ENCODE data around the gene CCDC97. TPM values are rescaled to one million over a fixed set of nuclear protein-coding genes. Genes with fewer than 3 reads are reported as not detected.
A peak's percentile ranks its signal among the peaks of the same experiment; 100 is the strongest.

Gene CCDC97
- polyA plus RNA-seq, 1 of the 3 experiments (the other 2 are of a cell fraction), result 9.6 TPM

DNA sequence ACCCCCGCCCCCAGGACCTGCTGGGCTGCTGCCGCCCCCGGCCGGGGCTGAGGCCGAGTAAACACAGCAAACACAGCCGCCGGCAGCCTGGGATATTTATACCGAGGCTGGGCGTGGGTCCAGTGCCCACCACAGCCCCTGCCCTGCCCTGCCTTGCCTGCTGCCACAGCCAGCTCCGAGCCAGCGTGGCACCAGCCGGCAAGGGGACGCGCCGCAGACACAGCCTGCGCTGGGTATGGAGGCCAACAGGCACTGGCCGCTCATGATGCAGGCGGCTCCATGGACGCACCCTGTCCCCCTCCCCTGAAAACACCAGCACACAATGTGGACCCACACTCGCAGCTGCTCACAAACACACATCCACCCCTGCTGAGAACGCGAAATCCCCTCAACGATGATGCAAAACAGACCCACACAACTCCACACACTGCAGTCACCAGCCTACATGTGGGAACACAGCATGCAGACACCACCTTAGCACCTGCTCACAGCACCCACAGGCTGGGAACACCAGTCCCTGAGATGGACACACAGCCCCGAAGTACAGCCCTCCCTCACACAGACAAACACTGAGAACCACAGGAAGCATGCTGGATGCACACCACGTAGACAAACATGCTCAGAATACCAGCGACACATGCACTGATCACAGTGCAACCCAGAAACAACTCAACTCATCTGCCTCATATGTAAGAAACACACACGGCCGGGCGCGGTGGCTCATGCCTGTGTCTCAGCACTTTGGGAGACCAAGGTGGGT lies 16.2 kb downstream of the CCDC97 start:
- peak overlapping the region; percentile 12 to 21; a peak in 3 of 4 replicates for H3K4me3 ChIP-seq (ENCODE audit: low read depth in 2 of 2, low read length in 1 of 2)
- CTCF ChIA-PET, result interaction anchor here (2.7 to 6.9 kb wide), 2 partner anchors 19 to 27 kb away, joined by 15 to 54 read pairs; partner anchors contain the start of gene TGFB1

More for the DNA sequence above, 16.2 kb downstream of the CCDC97 start:
- no peaks in the 10 kb centered on the region for H3K9me3 ChIP-seq
- H3K9me2 ChIP-seq, result no peaks in the 10 kb centered on the region
- H3K4me1 ChIP-seq (ENCODE audit: control insufficient read depth in 1 of 2, insufficient read depth in 2 of 2, low read depth in 1 of 2, low read length in 1 of 2), result peaks cover 52 to 59% of the 10 kb centered on the region in 2 experiments
- peaks cover 1 to 28% of the 10 kb centered on the region in 2 experiments for H3K36me3 ChIP-seq (replicated peaks in 1 of 2; ENCODE audit: control insufficient read depth in 1 of 2, insufficient read depth in 2 of 2, low read length in 1 of 2)
- no peak overlapping the region for H2AFZ ChIP-seq (ENCODE audit: low read depth)
- peak overlapping the region; percentile 82 for H3K4me2 ChIP-seq
- peak overlapping the region; percentile 78; the same call in 1 of the 2 replicates for H3K9ac ChIP-seq
- DNase-seq, result peak; percentile 81
- no peaks in the 10 kb centered on the region for H3K27me3 ChIP-seq (ENCODE audit: insufficient read depth)
- WGBS (ENCODE audit: low lambda C conversion rate), result 32% methylated on average over 20 of the region's 30 CpGs
- H3K79me2 ChIP-seq (ENCODE audit: insufficient read depth), result peaks cover 51% of the 10 kb centered on the region
- TF ChIP-seq YY1 (IDR thresholded peaks at IDR 0.05; ENCODE audit: low read depth) (no peak), SMC3 (IDR thresholded peaks at IDR 0.05; ENCODE audit: low read depth, low read length) (no peak), POLR2AphosphoS5 (IDR thresholded peaks at IDR 0.05; ENCODE audit: low read depth, low read length) (no peak), FOXM1 (IDR thresholded peaks at IDR 0.05; ENCODE audit: low read depth) (no peak), TAF1 (IDR thresholded peaks at IDR 0.05; ENCODE audit: borderline replicate concordance, low read depth, low read length) (no peak), RAD21 (IDR thresholded peaks at IDR 0.05; ENCODE audit: low read length) (no peak), TEAD4 (IDR thresholded peaks at IDR 0.05; ENCODE audit: borderline replicate concordance, insufficient read depth) (no peak), SIN3A (IDR thresholded peaks at IDR 0.05; ENCODE audit: borderline replicate concordance, low read depth, low read length) (no peak), EP300 (IDR thresholded peaks at IDR 0.05; ENCODE audit: borderline replicate concordance in 1 of 2, low read depth in 1 of 2, low read length in 1 of 2) (0 out of 4 replicates have a peak, but pooled peaks of 1 of the 2 experiments have one; percentile 5), FOXJ3 (CRISPR knock-in tag; IDR thresholded peaks at IDR 0.05) (peak; percentile 53; the same call in 1 of the 2 replicates), EZH2phosphoT487 (IDR thresholded peaks at IDR 0.05; ENCODE audit: borderline replicate concordance, low read depth) (no peak), RCOR1 (IDR thresholded peaks at IDR 0.05; ENCODE audit: low read length) (no peak), MXI1 (IDR thresholded peaks at IDR 0.05; ENCODE audit: low read depth, low read length) (peak; percentile 8; the same call in 1 of the 2 replicates), FOSL2 (IDR thresholded peaks at IDR 0.05; ENCODE audit: borderline replicate concordance, low read depth) (no peak)
- TF ChIP-seq, protein P1, sequence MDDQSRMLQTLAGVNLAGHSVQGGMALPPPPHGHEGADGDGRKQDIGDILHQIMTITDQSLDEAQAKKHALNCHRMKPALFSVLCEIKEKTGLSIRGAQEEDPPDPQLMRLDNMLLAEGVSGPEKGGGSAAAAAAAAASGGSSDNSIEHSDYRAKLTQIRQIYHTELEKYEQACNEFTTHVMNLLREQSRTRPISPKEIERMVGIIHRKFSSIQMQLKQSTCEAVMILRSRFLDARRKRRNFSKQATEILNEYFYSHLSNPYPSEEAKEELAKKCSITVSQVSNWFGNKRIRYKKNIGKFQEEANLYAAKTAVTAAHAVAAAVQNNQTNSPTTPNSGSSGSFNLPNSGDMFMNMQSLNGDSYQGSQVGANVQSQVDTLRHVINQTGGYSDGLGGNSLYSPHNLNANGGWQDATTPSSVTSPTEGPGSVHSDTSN (IDR thresholded peaks at IDR 0.05), result no peak
- TF ChIP-seq, protein P2, sequence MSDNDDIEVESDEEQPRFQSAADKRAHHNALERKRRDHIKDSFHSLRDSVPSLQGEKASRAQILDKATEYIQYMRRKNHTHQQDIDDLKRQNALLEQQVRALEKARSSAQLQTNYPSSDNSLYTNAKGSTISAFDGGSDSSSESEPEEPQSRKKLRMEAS (IDR thresholded peaks at IDR 0.05; ENCODE audit: low read depth), result peak; percentile 15; the same call in 1 of the 2 replicates
- TF ChIP-seq, protein P3, sequence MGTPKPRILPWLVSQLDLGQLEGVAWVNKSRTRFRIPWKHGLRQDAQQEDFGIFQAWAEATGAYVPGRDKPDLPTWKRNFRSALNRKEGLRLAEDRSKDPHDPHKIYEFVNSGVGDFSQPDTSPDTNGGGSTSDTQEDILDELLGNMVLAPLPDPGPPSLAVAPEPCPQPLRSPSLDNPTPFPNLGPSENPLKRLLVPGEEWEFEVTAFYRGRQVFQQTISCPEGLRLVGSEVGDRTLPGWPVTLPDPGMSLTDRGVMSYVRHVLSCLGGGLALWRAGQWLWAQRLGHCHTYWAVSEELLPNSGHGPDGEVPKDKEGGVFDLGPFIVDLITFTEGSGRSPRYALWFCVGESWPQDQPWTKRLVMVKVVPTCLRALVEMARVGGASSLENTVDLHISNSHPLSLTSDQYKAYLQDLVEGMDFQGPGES (IDR thresholded peaks at IDR 0.05; ENCODE audit: low read depth, low read length), result no peak
- TF ChIP-seq, protein P4, sequence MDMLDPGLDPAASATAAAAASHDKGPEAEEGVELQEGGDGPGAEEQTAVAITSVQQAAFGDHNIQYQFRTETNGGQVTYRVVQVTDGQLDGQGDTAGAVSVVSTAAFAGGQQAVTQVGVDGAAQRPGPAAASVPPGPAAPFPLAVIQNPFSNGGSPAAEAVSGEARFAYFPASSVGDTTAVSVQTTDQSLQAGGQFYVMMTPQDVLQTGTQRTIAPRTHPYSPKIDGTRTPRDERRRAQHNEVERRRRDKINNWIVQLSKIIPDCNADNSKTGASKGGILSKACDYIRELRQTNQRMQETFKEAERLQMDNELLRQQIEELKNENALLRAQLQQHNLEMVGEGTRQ (IDR thresholded peaks at IDR 0.05; ENCODE audit: borderline replicate concordance, low read depth, low read length), result no peak
- H3F3A ChIP-seq (replicated peaks; ENCODE audit: insufficient read depth), result peaks cover 75% of the 10 kb centered on the region
- POLR2A ChIA-PET, result interaction anchor here (1.3 kb wide), 1 partner anchor 25 kb away, joined by 3 read pairs; no protein-coding TSS in a partner anchor
- H4K20me1 ChIP-seq (ENCODE audit: insufficient read depth), result no peaks in the 10 kb centered on the region
- peak overlapping the region; percentile 75 to 100 for H3K27ac ChIP-seq (ENCODE audit: low read depth in 2 of 2, low read length in 1 of 2)

Data from SK-N-SH (cell line).